H9 (cell line): ENCODE measurements around the gene ZNF80. TPM values are rescaled to one million over a fixed set of nuclear protein-coding genes. Genes with fewer than 3 reads are reported as not detected.

Experiments used
- DNase-seq: peaks from one replicate; pipeline ENCODE4 v3.0.0-alpha.2; 2017
- H2AFZ ChIP-seq: one replicate; pipeline ENCODE4 v1.6.1; 2013; ENCODE audit warnings: mild to moderate bottlenecking, low read length, control low read depth, moderate library complexity
- H2AK5ac ChIP-seq: 2 replicates; pipeline ENCODE4 v1.6.1; 2013; ENCODE audit warnings: low read length, control low read depth, mixed read lengths; ENCODE audit not compliant: insufficient read length
- H2BK120ac ChIP-seq: one replicate; pipeline ENCODE4 v1.6.1; 2013; ENCODE audit warnings: low read depth, mild to moderate bottlenecking, low read length, control low read depth, inconsistent platforms; ENCODE audit not compliant: poor library complexity, severe bottlenecking
- H2BK12ac ChIP-seq: 2 replicates; pipeline ENCODE4 v1.6.1; 2013; ENCODE audit warnings: low read length, control low read depth, mixed read lengths, low read depth; ENCODE audit not compliant: insufficient read length
- H2BK15ac ChIP-seq: 2 replicates; pipeline ENCODE4 v1.6.1; 2013; ENCODE audit warnings: low read depth, low read length, control low read depth
- H2BK20ac ChIP-seq: one replicate; pipeline ENCODE4 v1.6.1; 2013; ENCODE audit warnings: low read depth, mild to moderate bottlenecking, low read length, control low read depth, inconsistent platforms; ENCODE audit not compliant: poor library complexity, severe bottlenecking
- H2BK5ac ChIP-seq: 2 replicates; pipeline ENCODE4 v1.6.1; 2013; ENCODE audit warnings: low read length, control low read depth, mixed read lengths; ENCODE audit not compliant: insufficient read length
- H3K14ac ChIP-seq: 2 replicates; pipeline ENCODE4 v1.6.1; 2013; ENCODE audit warnings: low read length, control low read depth; ENCODE audit not compliant: insufficient read depth
- H3K18ac ChIP-seq: 2 replicates; pipeline ENCODE4 v1.6.1; 2013; ENCODE audit warnings: low read depth, mild to moderate bottlenecking, mixed read lengths, low read length, control low read depth; ENCODE audit not compliant: insufficient read length
- H3K23ac ChIP-seq: 2 replicates; pipeline ENCODE4 v1.6.1; 2013; ENCODE audit warnings: low read length, control low read depth, mixed read lengths, low read depth; ENCODE audit not compliant: insufficient read length
- H3K23me2 ChIP-seq: 2 replicates; pipeline ENCODE4 v1.6.1; 2013; ENCODE audit warnings: low read depth, mild to moderate bottlenecking, mixed read lengths, low read length, control low read depth; ENCODE audit not compliant: insufficient read length, poor library complexity, severe bottlenecking
- H3K27ac ChIP-seq: 2 replicates; pipeline ENCODE4 v1.5.1; 2013; ENCODE audit warnings: low read length, control low read depth, mixed read lengths, low read depth; ENCODE audit not compliant: insufficient read length
- H3K27me3 ChIP-seq: 2 replicates; pipeline ENCODE4 v1.6.1; 2013; ENCODE audit warnings: low read length, control low read depth, inconsistent platforms; ENCODE audit not compliant: insufficient read depth
- H3K4ac ChIP-seq: 2 replicates; pipeline ENCODE4 v1.6.1; 2013; ENCODE audit warnings: low read depth, mild to moderate bottlenecking, control low read depth, inconsistent platforms, low read length, moderate library complexity
- H3K4me1 ChIP-seq: 2 replicates; pipeline ENCODE4 v1.6.1; 2013; ENCODE audit warnings: low read length, control low read depth, inconsistent platforms; ENCODE audit not compliant: insufficient read depth
- H3K4me2 ChIP-seq: 2 replicates; pipeline ENCODE4 v1.6.1; 2013; ENCODE audit warnings: low read length, control low read depth, mixed read lengths; ENCODE audit not compliant: insufficient read length, insufficient read depth
- H3K56ac ChIP-seq: 2 replicates; pipeline ENCODE4 v1.6.1; 2013; ENCODE audit warnings: low read depth, mild to moderate bottlenecking, mixed read lengths, low read length, control low read depth; ENCODE audit not compliant: insufficient read length
- H3K79me1 ChIP-seq: 2 replicates; pipeline ENCODE4 v1.6.1; 2013; ENCODE audit warnings: low read depth, mild to moderate bottlenecking, moderate library complexity, low read length, control low read depth, inconsistent platforms; ENCODE audit not compliant: insufficient read depth, poor library complexity, severe bottlenecking
- H3K79me2 ChIP-seq: 2 replicates; pipeline ENCODE4 v1.6.1; 2013; ENCODE audit warnings: low read length, control low read depth, inconsistent platforms; ENCODE audit not compliant: insufficient read depth
- H3K9ac ChIP-seq: 2 replicates; pipeline ENCODE4 v1.6.1; 2013; ENCODE audit warnings: low read length, control low read depth, mixed read lengths; ENCODE audit not compliant: insufficient read length; ENCODE audit errors: extremely low read depth
- H3K9me3 ChIP-seq: one replicate; pipeline ENCODE4 v1.6.1; 2013; ENCODE audit warnings: low read depth, low read length, inconsistent platforms; ENCODE audit not compliant: control insufficient read depth
- H3T11ph ChIP-seq: one replicate; pipeline ENCODE4 v1.6.1; 2013; ENCODE audit warnings: mild to moderate bottlenecking, low read length, control low read depth, inconsistent platforms
- H4K20me1 ChIP-seq: one replicate; pipeline ENCODE4 v1.6.1; 2013; ENCODE audit not compliant: control insufficient read depth, insufficient read length, insufficient read depth
- H4K5ac ChIP-seq: 2 replicates; pipeline ENCODE4 v1.6.1; 2013; ENCODE audit warnings: low read depth, mild to moderate bottlenecking, mixed read lengths, low read length, control low read depth; ENCODE audit not compliant: insufficient read length
- H4K8ac ChIP-seq: replicated peaks from 2 replicates; pipeline ENCODE4 v1.6.1; 2013; ENCODE audit warnings: low read length, control low read depth, mixed read lengths, low read depth; ENCODE audit not compliant: insufficient read length
- H4K91ac ChIP-seq: 2 replicates; pipeline ENCODE4 v1.6.1; 2013; ENCODE audit warnings: low read depth, mild to moderate bottlenecking, moderate library complexity, mixed read lengths, low read length, control low read depth; ENCODE audit not compliant: insufficient read length
- H3K27ac Mint-ChIP-seq, 3 experiments: 2 replicates in 2 of 3; 3 replicates in 1 of 3; pipeline ENCODE4 v1.8.0; 2020 to 2021; ENCODE audit warnings: mixed read lengths in 3 of 3, mild to moderate bottlenecking in 1 of 3, moderate library complexity in 1 of 3
- H3K27me3 Mint-ChIP-seq: 2 replicates; pipeline ENCODE4 v1.8.0; 2021; ENCODE audit warnings: low read depth, mild to moderate bottlenecking, moderate library complexity, mixed read lengths
- H3K36me3 Mint-ChIP-seq, 3 experiments: 2 replicates in 2 of 3; 3 replicates in 1 of 3; pipeline ENCODE4 v1.8.0; 2020 to 2021; ENCODE audit warnings: low read depth in 3 of 3, mixed read lengths in 3 of 3; ENCODE audit not compliant: insufficient read depth in 1 of 3
- H3K4me1 Mint-ChIP-seq, 2 experiments: 2 replicates each; pipeline ENCODE4 v1.8.0; 2020; ENCODE audit warnings: mixed read lengths in 2 of 2
- H3K4me3 Mint-ChIP-seq, 2 experiments: 2 replicates in 1 of 2; 3 replicates in 1 of 2; pipeline ENCODE4 v1.8.0; 2020 to 2021; ENCODE audit warnings: mild to moderate bottlenecking in 2 of 2, mixed read lengths in 2 of 2, moderate library complexity in 1 of 2
- H3K9me3 Mint-ChIP-seq, 2 experiments: 2 replicates in 1 of 2; 3 replicates in 1 of 2; pipeline ENCODE4 v1.8.0; 2020; ENCODE audit warnings: mild to moderate bottlenecking in 2 of 2, mixed read lengths in 2 of 2, moderate library complexity in 1 of 2
- total RNA-seq: library from RNA; stranded (reverse); gene quantifications from 2 replicates; pipeline ENCODE4 v1.2.1, GENCODE V29; 2021
- TF ChIP-seq, protein P1 (sequence below): fragments of 200-600 bp; sonication (generic); conservative IDR thresholded peaks from 3 replicates; pipeline ENCODE4 v1.8.0; 2021; ENCODE audit warnings: antibody characterized with exemption, mild to moderate bottlenecking

Gene ZNF80
- total RNA-seq, 1 experiment from 2014 or later = not detected

GRCh38 chr3:114217266-114217665, 20.1 kb downstream of the ZNF80 start:
- no peak overlapping the region for H2BK20ac ChIP-seq
- no peak overlapping the region for H2BK15ac ChIP-seq
- no peak overlapping the region for H3K23ac ChIP-seq
- no peaks in the 10 kb centered on the region for H4K20me1 ChIP-seq
- Mint-ChIP-seq H3K27ac (no peak overlapping the region), H3K9me3 (no peaks in the 10 kb centered on the region), H3K36me3 (no peaks in the 10 kb centered on the region), H3K4me1 (peaks cover 6 to 10% of the 10 kb centered on the region in 2 experiments), H3K27me3 (no peaks in the 10 kb centered on the region; the same call in none of the 2 replicates), H3K4me3 (no peak overlapping the region)
- H3K18ac ChIP-seq = no peak overlapping the region
- H2AFZ ChIP-seq = no peak overlapping the region
- TF ChIP-seq, protein P1, sequence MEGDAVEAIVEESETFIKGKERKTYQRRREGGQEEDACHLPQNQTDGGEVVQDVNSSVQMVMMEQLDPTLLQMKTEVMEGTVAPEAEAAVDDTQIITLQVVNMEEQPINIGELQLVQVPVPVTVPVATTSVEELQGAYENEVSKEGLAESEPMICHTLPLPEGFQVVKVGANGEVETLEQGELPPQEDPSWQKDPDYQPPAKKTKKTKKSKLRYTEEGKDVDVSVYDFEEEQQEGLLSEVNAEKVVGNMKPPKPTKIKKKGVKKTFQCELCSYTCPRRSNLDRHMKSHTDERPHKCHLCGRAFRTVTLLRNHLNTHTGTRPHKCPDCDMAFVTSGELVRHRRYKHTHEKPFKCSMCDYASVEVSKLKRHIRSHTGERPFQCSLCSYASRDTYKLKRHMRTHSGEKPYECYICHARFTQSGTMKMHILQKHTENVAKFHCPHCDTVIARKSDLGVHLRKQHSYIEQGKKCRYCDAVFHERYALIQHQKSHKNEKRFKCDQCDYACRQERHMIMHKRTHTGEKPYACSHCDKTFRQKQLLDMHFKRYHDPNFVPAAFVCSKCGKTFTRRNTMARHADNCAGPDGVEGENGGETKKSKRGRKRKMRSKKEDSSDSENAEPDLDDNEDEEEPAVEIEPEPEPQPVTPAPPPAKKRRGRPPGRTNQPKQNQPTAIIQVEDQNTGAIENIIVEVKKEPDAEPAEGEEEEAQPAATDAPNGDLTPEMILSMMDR = no peak
- no peak for DNase-seq
- no peak overlapping the region for H4K8ac ChIP-seq
- no peaks in the 10 kb centered on the region for H3K23me2 ChIP-seq
- H3K79me1 ChIP-seq = no peaks in the 10 kb centered on the region
- no peaks in the 10 kb centered on the region for H3K9me3 ChIP-seq
- H3K4ac ChIP-seq = no peak overlapping the region
- no peaks in the 10 kb centered on the region for H3K79me2 ChIP-seq
- H3K27ac ChIP-seq = no peak overlapping the region
- H2BK120ac ChIP-seq = no peak overlapping the region
- H3K14ac ChIP-seq = no peak overlapping the region
- no peaks in the 10 kb centered on the region; the same call in 1 of the 2 replicates for H3K27me3 ChIP-seq
- no peak overlapping the region for H2AK5ac ChIP-seq
- H4K5ac ChIP-seq = no peak overlapping the region
- H3T11ph ChIP-seq = no peak overlapping the region
- H3K4me2 ChIP-seq = no peak overlapping the region
- H3K4me1 ChIP-seq = peaks cover 9% of the 10 kb centered on the region
- H3K9ac ChIP-seq = no peak overlapping the region
- no peak overlapping the region for H2BK12ac ChIP-seq
- H2BK5ac ChIP-seq = no peak overlapping the region
- no peak overlapping the region for H3K56ac ChIP-seq
- H4K91ac ChIP-seq = no peak overlapping the region
